OCI-LY1 (cell line): Measurements from ENCODE around the gene TMEM121.
"Not testable (repeated sequence)": the region's sequence is repeated elsewhere in the genome, so short reads cannot be mapped to it uniquely, and the experiment has no call there.

Experiments
- H2AFZ ChIP-seq: fragments of 200-600 bp; sonication (generic), shearing (Covaris generic); 2 replicates; pipeline ENCODE4 v1.6.0; 2014; ENCODE audit warnings: antibody characterized with exemption, mild to moderate bottlenecking, low read length
- H3F3A ChIP-seq: fragments of 200-600 bp; sonication (generic), shearing (Covaris generic); 2 replicates; pipeline ENCODE4 v1.6.0; 2014; ENCODE audit warnings: mild to moderate bottlenecking, antibody characterized with exemption, low read length, moderate library complexity; ENCODE audit not compliant: insufficient read depth
- H3K27ac ChIP-seq: fragments of 200-600 bp; sonication (generic); 2 replicates; pipeline ENCODE4 v1.5.1; 2014; ENCODE audit warnings: low read length, mixed run types, mild to moderate bottlenecking, low read depth; ENCODE audit not compliant: poor library complexity, severe bottlenecking
- H3K27me3 ChIP-seq: fragments of 200-600 bp; sonication (generic); 2 replicates; pipeline ENCODE4 v1.6.0; 2014; ENCODE audit warnings: antibody characterized with exemption, mild to moderate bottlenecking, low read length, moderate library complexity; ENCODE audit not compliant: insufficient read depth
- H3K36me3 ChIP-seq: fragments of 200-600 bp; sonication (generic); 2 replicates; pipeline ENCODE4 v1.6.1; 2014; ENCODE audit warnings: mild to moderate bottlenecking, antibody characterized with exemption, low read length, moderate library complexity, mixed read lengths; ENCODE audit not compliant: insufficient read depth
- H3K4me1 ChIP-seq: fragments of 200-600 bp; sonication (generic); 2 replicates; pipeline ENCODE4 v1.5.1; 2014; ENCODE audit warnings: mild to moderate bottlenecking, low read length, moderate library complexity; ENCODE audit not compliant: insufficient read depth, severe bottlenecking
- H3K4me2 ChIP-seq: fragments of 200-600 bp; sonication (generic), shearing (Covaris generic); 2 replicates; pipeline ENCODE4 v1.6.1; 2014; ENCODE audit warnings: low read length
- H3K4me3 ChIP-seq: fragments of 200-600 bp; sonication (generic); 2 replicates; pipeline ENCODE4 v1.5.1; 2014; ENCODE audit warnings: low read length, low read depth, mild to moderate bottlenecking, mixed read lengths; ENCODE audit not compliant: poor library complexity, severe bottlenecking
- H3K79me2 ChIP-seq: fragments of 200-600 bp; shearing (Covaris generic); 2 replicates; pipeline ENCODE4 v1.6.1; 2016; ENCODE audit warnings: mixed run types, low read length, mixed read lengths; ENCODE audit not compliant: insufficient read depth
- H3K9ac ChIP-seq: fragments of 200-600 bp; sonication (generic), shearing (Covaris generic); 2 replicates; pipeline ENCODE4 v1.6.1; 2014; ENCODE audit warnings: mild to moderate bottlenecking, low read length, mixed read lengths
- H3K9me2 ChIP-seq: fragments of 200-600 bp; sonication (generic), shearing (Covaris generic); 2 replicates; pipeline ENCODE4 v1.6.1; 2014; ENCODE audit warnings: low read depth, mild to moderate bottlenecking, low read length, mixed read lengths
- H3K9me3 ChIP-seq: fragments of 200-600 bp; shearing (Covaris generic); 2 replicates; pipeline ENCODE4 v1.6.1; 2014; ENCODE audit warnings: low read length, mixed read lengths
- H4K20me1 ChIP-seq: fragments of 200-600 bp; sonication (generic), shearing (Covaris generic); 2 replicates; pipeline ENCODE4 v1.6.0; 2016; ENCODE audit warnings: mild to moderate bottlenecking, low read length; ENCODE audit not compliant: insufficient read depth
- EZH2 ChIP-seq: fragments of 200-600 bp; sonication (generic), shearing (Covaris generic); IDR thresholded peaks from 2 replicates; pipeline ENCODE4 v1.8.0; 2017; ENCODE audit warnings: borderline replicate concordance, mixed run types, mild to moderate bottlenecking, antibody characterized with exemption, low read length, moderate library complexity, mixed read lengths
- TF ChIP-seq, protein P1 (sequence below): fragments of 200-600 bp; sonication (generic), shearing (Covaris generic); IDR thresholded peaks from 2 replicates; pipeline ENCODE4 v1.5.1; 2017; ENCODE audit warnings: mild to moderate bottlenecking, antibody characterized with exemption, low read length, moderate library complexity, mixed read lengths

TMEM121 gene

GRCh38 chr14:105576525-105577088 is 50.2 kb downstream of the TMEM121 start:
- Histone ChIP-seq H3K9ac (peak overlapping the region; percentile 80), H3K4me1 (peaks cover 70% of the 10 kb centered on the region), H3K27ac (peak overlapping the region; percentile 96), H3F3A (no peaks in the 10 kb centered on the region), H3K36me3 (no peaks in the 10 kb centered on the region), H4K20me1 (no peaks in the 10 kb centered on the region), H3K9me2 (no peaks in the 10 kb centered on the region), H3K4me3 (peak overlapping the region; percentile 0), H3K9me3 (no peaks in the 10 kb centered on the region), H3K4me2 (peak overlapping the region; percentile 44), H3K79me2 (no peaks in the 10 kb centered on the region), H2AFZ (no peak overlapping the region), H3K27me3 (no peaks in the 10 kb centered on the region)
- TF ChIP-seq, protein P1, sequence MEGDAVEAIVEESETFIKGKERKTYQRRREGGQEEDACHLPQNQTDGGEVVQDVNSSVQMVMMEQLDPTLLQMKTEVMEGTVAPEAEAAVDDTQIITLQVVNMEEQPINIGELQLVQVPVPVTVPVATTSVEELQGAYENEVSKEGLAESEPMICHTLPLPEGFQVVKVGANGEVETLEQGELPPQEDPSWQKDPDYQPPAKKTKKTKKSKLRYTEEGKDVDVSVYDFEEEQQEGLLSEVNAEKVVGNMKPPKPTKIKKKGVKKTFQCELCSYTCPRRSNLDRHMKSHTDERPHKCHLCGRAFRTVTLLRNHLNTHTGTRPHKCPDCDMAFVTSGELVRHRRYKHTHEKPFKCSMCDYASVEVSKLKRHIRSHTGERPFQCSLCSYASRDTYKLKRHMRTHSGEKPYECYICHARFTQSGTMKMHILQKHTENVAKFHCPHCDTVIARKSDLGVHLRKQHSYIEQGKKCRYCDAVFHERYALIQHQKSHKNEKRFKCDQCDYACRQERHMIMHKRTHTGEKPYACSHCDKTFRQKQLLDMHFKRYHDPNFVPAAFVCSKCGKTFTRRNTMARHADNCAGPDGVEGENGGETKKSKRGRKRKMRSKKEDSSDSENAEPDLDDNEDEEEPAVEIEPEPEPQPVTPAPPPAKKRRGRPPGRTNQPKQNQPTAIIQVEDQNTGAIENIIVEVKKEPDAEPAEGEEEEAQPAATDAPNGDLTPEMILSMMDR = no peak
- TF ChIP-seq EZH2 = no peak

DNA sequence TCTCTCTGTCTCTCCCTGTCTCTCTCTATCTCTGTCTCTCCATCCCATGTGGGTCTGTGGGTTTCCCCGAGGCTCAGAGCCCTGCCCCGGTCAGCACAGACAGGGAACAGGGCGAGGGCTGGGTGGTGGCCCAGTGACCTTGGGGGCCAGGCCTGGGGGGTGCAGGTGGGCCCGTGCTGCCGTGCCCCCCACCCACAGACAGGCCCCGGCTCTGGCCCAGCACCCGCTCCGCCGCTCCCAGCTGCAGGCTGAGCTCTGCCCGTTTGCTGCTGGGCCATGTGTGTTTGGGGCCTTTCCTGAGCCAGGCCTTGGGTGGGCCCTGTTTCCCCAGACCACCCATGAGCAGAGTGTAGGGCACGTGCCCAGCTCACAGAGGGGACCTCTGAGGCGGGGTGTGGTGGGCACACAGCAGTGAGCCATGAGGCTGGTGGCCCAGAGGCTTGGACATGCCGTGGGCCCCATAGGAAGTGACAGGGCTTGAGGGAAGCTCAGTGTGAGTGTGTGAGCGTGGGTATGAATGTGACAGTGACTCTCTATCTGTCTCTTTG is 51.0 kb downstream of the TMEM121 start:
- Histone ChIP-seq H3K36me3 (no peaks in the 10 kb centered on the region), H3K9ac (peak overlapping the region; percentile 80), H4K20me1 (no peaks in the 10 kb centered on the region), H3K79me2 (no peaks in the 10 kb centered on the region), H2AFZ (no peak overlapping the region), H3K4me2 (peak overlapping the region; percentile 44), H3K9me2 (no peaks in the 10 kb centered on the region), H3K27ac (peak overlapping the region; percentile 96), H3K27me3 (no peaks in the 10 kb centered on the region), H3K4me3 (no peak overlapping the region), H3F3A (no peaks in the 10 kb centered on the region), H3K9me3 (no peaks in the 10 kb centered on the region), H3K4me1 (peaks cover 70% of the 10 kb centered on the region)
- no peak for TF ChIP-seq EZH2
- TF ChIP-seq, protein P1 = no peak

DNA sequence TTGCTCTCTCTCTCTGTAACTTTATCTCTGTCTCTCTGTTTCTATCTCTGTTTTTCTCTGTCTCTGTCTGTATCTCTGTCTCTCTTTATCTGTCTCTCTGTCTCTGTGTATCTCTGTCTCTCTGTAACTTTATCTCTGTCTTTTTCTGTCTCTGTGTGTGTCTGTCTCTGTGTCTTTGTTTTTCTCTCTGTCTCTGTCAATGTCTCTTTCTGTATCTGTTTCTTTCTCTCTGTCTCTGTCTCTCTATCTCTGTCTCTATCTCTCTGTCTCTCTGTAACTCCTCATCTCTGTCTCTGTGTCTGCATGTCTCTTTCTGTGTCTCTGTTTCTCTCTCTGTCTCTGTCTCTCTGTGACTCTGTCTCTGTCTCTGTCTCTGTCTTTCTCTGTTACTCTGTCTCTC is 51.7 kb downstream of the TMEM121 start:
- Histone ChIP-seq H3K4me2 (peak overlapping the region; percentile 44), H3K9me2 (no peaks in the 10 kb centered on the region), H3K36me3 (no peaks in the 10 kb centered on the region; the same call in 1 of the 2 replicates), H3K4me3 (no peak overlapping the region), H3K9me3 (no peaks in the 10 kb centered on the region), H3K9ac (peak overlapping the region; percentile 80), H3K27me3 (no peaks in the 10 kb centered on the region), H2AFZ (no peak overlapping the region), H3F3A (no peaks in the 10 kb centered on the region), H3K4me1 (peaks cover 72% of the 10 kb centered on the region), H4K20me1 (no peaks in the 10 kb centered on the region), H3K79me2 (no peaks in the 10 kb centered on the region), H3K27ac (peak overlapping the region; percentile 96)
- TF ChIP-seq, protein P1 = no peak
- TF ChIP-seq EZH2 = no peak

DNA sequence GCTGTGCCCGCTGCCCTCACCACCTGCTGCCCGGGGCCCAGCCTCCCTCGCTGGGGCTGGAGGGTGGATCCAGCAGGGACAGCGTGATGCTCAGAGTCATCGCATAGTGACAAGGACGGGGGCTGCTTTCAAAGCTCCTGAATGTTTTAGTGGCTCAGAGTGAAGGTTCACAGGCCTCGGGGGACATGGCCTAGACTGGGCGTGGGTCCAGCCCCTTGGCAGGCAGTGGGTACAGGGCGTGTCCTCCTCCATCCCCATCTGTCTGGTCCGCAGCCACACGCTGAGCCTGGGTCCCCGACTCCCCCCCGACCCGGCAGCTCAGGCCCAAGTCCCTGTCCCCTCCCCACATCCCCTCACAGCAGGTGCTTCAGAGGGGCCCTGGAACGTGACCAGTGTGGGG is 52.8 kb downstream of the TMEM121 start:
- not testable (repeated sequence) for H3K9ac ChIP-seq, H4K20me1 ChIP-seq, H3F3A ChIP-seq, H3K36me3 ChIP-seq, H3K27me3 ChIP-seq, H3K4me3 ChIP-seq, H3K79me2 ChIP-seq, H3K4me2 ChIP-seq, H3K9me3 ChIP-seq, H2AFZ ChIP-seq, H3K9me2 ChIP-seq, H3K27ac ChIP-seq
- H3K4me1 ChIP-seq = peaks cover 67% of the 10 kb centered on the region
